Central memory CD8-positive, alpha-beta T cell (primary cell): ENCODE results near the gene TEAD2.
"Not testable (repeated sequence)": the region's sequence is repeated elsewhere in the genome, so short reads cannot be mapped to it uniquely, and the experiment has no call there.

Experiments
- ATAC-seq: fragments of 150-1000 bp; cut with Tn5 transposase; replicated peaks from 2 replicates; pipeline ENCODE4 v1.10.0; 2022; ENCODE audit warnings: mild to moderate bottlenecking, moderate FRiP score, moderate number of reproducible peaks; ENCODE audit not compliant: poor library complexity, severe bottlenecking; ENCODE audit errors: extremely low read depth
- DNase-seq, 2 donors: peaks; one replicate each; pipeline ENCODE4 v3.0.0; 2021; ENCODE audit warnings: low spot score in 2 of 2
- H3K27ac Mint-ChIP-seq: one replicate; pipeline ENCODE4 v1.8.0; 2022; ENCODE audit warnings: low read depth, mild to moderate bottlenecking, moderate library complexity, mixed read lengths
- H3K27me3 Mint-ChIP-seq: one replicate; pipeline ENCODE4 v1.8.0; 2022; ENCODE audit warnings: mixed read lengths
- H3K36me3 Mint-ChIP-seq: one replicate; pipeline ENCODE4 v1.8.0; 2022; ENCODE audit warnings: mild to moderate bottlenecking, moderate library complexity, mixed read lengths; ENCODE audit not compliant: insufficient read depth
- H3K4me1 Mint-ChIP-seq: one replicate; pipeline ENCODE4 v1.8.0; 2022; ENCODE audit warnings: mixed read lengths
- H3K4me3 Mint-ChIP-seq: one replicate; pipeline ENCODE4 v1.8.0; 2022; ENCODE audit warnings: mild to moderate bottlenecking, moderate library complexity, mixed read lengths
- H3K9me3 Mint-ChIP-seq: one replicate; pipeline ENCODE4 v1.8.0; 2022; ENCODE audit warnings: mixed read lengths

The TEAD2 gene

DNA sequence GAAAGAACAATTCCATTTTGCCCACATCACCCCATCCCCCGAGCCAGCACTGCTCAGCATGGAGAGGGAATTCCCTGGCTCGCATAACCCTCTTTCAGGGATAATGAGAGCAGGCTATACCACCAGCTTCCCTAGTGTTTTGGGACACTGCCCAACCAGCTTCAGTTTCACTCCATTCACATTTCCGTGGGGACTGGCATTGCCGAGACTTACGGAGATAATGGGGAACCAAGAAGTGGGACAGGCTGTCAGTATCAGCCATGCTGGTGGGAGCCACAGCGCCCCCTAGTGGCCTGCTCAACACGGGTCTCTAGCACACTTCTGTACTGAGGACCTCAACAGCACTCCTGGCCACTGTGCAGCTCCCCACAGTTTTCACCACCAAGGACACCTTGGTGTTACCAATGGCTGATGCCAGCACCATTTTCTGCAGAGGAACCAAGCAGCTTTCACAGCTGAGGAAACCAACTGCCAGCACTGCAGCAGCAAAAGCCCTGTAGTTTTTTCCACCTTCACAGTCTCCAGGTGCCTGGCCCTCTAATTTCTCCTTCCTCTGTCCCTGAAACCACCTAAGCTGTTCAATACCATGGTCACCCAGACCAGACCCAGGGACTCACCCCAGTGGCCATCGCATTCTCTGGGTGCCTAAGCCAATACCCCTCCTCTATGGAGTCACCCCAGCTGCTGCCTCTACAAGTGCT, 60.9 kb downstream of the TEAD2 start:
- Mint-ChIP-seq H3K27ac (peak overlapping the region; percentile 82), H3K4me1 (peaks cover 6% of the 10 kb centered on the region), H3K36me3 (no peaks in the 10 kb centered on the region), H3K27me3 (no peaks in the 10 kb centered on the region), H3K4me3 (no peak overlapping the region), H3K9me3 (no peaks in the 10 kb centered on the region)
- ATAC-seq (peak; percentile 89), DNase-seq (peak; percentile 56 to 69)

DNA sequence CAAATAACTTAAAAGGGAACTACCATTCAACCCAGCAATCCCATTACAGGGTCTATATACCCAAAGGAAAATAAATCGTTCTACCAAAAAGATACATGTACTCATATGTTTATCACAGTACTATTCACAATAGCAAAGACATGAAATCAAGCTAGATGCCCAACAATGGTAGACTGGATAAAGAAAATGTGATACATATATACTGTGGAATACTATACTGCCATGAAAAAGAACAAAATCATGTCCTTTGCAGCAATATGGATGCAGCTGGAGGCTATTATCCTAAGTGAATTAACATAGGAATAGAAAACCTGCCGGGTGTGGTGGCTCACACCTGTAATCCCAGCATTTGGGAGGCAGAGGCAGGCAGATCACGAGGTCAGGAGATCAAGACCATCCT, 63.6 kb downstream of the TEAD2 start:
- H3K36me3 Mint-ChIP-seq, H3K4me3 Mint-ChIP-seq, H3K27me3 Mint-ChIP-seq, DNase-seq, H3K9me3 Mint-ChIP-seq, H3K4me1 Mint-ChIP-seq, H3K27ac Mint-ChIP-seq, ATAC-seq: not testable (repeated sequence)

DNA sequence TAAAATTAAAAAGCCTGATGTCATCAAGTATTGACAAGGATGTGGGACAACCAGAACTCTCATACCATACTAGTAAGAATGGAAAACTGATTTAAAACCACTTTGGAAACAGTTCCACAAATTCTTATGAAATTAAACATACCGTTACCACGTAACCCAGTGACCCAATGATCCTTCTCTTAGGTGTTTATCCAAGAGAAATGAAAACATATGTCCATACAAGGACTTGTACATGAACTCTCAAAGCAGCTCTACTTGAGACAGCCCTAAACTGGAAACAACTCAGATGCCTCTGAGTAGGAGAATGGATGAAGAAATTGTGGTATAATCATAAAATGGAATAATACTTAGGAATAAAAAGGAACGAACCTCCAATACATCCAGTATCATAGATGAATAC, 64.8 kb downstream of the TEAD2 start:
- no peak overlapping the region for H3K27ac Mint-ChIP-seq
- no peaks in the 10 kb centered on the region for H3K27me3 Mint-ChIP-seq
- H3K4me1 Mint-ChIP-seq: peaks cover 6% of the 10 kb centered on the region
- DNase-seq (no peak), ATAC-seq (no peak)
- H3K36me3 Mint-ChIP-seq: no peaks in the 10 kb centered on the region
- no peaks in the 10 kb centered on the region for H3K9me3 Mint-ChIP-seq
- H3K4me3 Mint-ChIP-seq: no peak overlapping the region

DNA sequence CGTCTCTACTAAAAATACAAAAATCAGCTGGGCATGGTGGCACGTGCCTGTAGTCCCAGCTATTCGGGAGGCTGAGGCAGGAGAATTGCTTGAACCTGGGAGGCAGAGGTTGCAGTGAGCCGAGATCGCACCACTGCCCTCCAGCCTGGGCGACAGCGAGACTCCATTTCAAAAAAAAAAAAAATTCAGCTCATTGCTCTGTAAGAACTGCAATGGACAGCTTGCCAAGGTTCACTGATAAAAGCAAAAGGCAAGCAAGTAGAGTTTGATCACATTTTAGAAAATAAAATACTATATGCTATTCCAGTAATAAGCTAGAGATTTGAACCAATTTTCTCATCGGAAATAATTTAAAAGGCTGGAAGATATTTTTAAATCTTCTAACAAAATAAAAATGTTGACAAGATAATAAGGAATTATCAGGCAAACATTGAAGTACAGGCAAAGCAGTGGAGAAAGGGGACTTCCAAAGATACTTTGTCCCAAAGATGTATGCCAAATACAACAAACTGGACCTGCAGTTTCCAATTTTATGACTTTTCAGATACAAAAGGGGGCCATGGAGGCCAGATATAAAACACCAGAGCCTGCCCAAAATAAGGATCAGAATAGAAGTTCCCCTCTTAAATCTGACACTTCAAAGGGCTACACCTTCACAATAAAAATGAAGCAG, 66.9 kb downstream of the TEAD2 start:
- Mint-ChIP-seq H3K27ac (no peak overlapping the region), H3K27me3 (no peaks in the 10 kb centered on the region), H3K4me1 (no peaks in the 10 kb centered on the region), H3K9me3 (no peaks in the 10 kb centered on the region), H3K4me3 (no peak overlapping the region), H3K36me3 (no peaks in the 10 kb centered on the region)
- no peak for DNase-seq
- ATAC-seq: no peak

DNA sequence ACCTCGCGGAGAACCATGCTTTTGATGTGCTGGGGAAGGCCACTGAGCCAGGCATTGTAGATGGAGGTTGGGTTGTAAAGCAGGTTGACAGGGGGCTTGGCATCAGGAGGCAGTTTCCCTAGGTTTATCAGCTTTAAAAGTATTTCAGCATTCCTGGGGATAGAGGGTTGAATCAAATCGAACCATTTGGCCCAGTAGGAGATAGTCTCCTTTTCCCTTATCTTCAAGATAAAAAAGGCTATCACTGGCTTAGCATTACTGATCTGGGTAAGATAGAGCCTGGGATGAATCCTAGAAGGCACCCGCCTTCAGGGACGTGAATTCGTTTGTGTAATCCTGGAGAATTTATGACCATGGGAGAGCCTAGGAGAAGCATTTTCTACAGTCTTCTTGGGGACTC, 67.8 kb downstream of the TEAD2 start:
- Mint-ChIP-seq H3K27me3 (no peaks in the 10 kb centered on the region), H3K36me3 (no peaks in the 10 kb centered on the region), H3K4me1 (no peaks in the 10 kb centered on the region), H3K9me3 (no peaks in the 10 kb centered on the region), H3K27ac (no peak overlapping the region), H3K4me3 (no peak overlapping the region)
- DNase-seq: no peak
- ATAC-seq: no peak
